PFSK-1 (cell line): ENCODE data around the gene PTS.

Experiments used
- POLR2AphosphoS5 ChIP-seq: IDR thresholded peaks from 2 replicates; pipeline ENCODE4 v1.6.1; 2012; ENCODE audit warnings: low read depth, mild to moderate bottlenecking, control low read depth, low read length, moderate library complexity
- SIN3A ChIP-seq: IDR thresholded peaks from 2 replicates; pipeline ENCODE4 v1.6.1; 2012; ENCODE audit warnings: mild to moderate bottlenecking, low read length, moderate library complexity, borderline replicate concordance; ENCODE audit not compliant: insufficient read depth
- TF ChIP-seq, protein P1 (sequence below), 2 experiments: IDR thresholded peaks; 2 replicates each; pipeline versions ENCODE4 v1.6.1 to v1.8.0; 2011 to 2012; ENCODE audit warnings: low read depth in 2 of 2, low read length in 2 of 2, control low read depth in 1 of 2, inconsistent platforms in 1 of 2, mild to moderate bottlenecking in 1 of 2, moderate library complexity in 1 of 2; ENCODE audit not compliant: insufficient read depth in 1 of 2

DNA sequence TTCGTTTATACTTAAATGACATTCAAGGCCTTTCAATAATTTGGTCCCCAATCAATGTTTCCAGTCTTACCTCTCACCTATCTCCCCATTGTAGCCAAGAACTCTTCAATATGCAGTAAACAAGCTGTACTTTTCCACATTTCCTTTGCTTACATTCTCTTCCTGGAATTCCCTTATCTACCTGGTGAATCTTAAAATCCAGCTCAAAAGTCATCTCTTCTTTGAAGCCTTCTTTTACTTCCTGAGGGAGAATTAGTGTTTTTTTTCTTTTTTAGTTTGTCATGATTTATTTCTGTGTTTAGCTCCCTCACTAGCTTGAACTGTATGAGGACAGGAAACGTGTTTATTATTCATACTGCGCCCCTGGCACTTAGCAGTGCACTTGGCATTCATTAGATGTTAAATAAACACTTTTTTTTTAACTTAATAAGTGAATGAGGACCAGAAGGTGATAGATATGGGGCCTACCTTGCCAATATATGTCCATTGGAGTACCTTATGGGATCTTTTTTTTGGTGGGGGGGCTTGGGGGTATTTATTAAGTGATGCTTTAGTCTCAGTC is 4.9 kb upstream of the PTS start:
- TF ChIP-seq POLR2AphosphoS5, result no peak
- TF ChIP-seq, protein P1, sequence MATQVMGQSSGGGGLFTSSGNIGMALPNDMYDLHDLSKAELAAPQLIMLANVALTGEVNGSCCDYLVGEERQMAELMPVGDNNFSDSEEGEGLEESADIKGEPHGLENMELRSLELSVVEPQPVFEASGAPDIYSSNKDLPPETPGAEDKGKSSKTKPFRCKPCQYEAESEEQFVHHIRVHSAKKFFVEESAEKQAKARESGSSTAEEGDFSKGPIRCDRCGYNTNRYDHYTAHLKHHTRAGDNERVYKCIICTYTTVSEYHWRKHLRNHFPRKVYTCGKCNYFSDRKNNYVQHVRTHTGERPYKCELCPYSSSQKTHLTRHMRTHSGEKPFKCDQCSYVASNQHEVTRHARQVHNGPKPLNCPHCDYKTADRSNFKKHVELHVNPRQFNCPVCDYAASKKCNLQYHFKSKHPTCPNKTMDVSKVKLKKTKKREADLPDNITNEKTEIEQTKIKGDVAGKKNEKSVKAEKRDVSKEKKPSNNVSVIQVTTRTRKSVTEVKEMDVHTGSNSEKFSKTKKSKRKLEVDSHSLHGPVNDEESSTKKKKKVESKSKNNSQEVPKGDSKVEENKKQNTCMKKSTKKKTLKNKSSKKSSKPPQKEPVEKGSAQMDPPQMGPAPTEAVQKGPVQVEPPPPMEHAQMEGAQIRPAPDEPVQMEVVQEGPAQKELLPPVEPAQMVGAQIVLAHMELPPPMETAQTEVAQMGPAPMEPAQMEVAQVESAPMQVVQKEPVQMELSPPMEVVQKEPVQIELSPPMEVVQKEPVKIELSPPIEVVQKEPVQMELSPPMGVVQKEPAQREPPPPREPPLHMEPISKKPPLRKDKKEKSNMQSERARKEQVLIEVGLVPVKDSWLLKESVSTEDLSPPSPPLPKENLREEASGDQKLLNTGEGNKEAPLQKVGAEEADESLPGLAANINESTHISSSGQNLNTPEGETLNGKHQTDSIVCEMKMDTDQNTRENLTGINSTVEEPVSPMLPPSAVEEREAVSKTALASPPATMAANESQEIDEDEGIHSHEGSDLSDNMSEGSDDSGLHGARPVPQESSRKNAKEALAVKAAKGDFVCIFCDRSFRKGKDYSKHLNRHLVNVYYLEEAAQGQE (IDR thresholded peaks at IDR 0.05; ENCODE audit: insufficient read depth in 1 of 2, low read depth in 2 of 2, low read length in 2 of 2), result no peak
- no peak for TF ChIP-seq SIN3A
